Activated CD8-positive, alpha-beta memory T cell treated with anti-CD3 and anti-CD28 coated beads for 36 hours (primary cell): Measurements from ENCODE around the gene NBAS. TPM values are rescaled to one million over a fixed set of nuclear protein-coding genes. Genes with fewer than 3 reads are reported as not detected.
"Not testable (repeated sequence)": the region's sequence is repeated elsewhere in the genome, so short reads cannot be mapped to it uniquely, and the experiment has no call there.

Experiments used
- CTCF ChIA-PET: fragments of 350-600 bp; sonication (Branson Sonifier 250); formaldehyde crosslinking; loops from one replicate; lab custom pipeline; 2021; ENCODE audit warnings: antibody characterized with exemption; lab: Charles Lee
- POLR2A ChIA-PET: fragments of 350-600 bp; sonication (Branson Sonifier 250); formaldehyde crosslinking; loops from one replicate; lab custom pipeline; 2021; ENCODE audit warnings: antibody characterized with exemption; lab: Charles Lee
- total RNA-seq, 2 experiments: library from RNA; stranded (reverse); gene quantifications; one replicate each; pipeline ENCODE4 v1.2.3, GENCODE V29; 2021

The NBAS gene
- total RNA-seq, 2 experiments from 2014 or later: 34.7 to 37.1 TPM

DNA sequence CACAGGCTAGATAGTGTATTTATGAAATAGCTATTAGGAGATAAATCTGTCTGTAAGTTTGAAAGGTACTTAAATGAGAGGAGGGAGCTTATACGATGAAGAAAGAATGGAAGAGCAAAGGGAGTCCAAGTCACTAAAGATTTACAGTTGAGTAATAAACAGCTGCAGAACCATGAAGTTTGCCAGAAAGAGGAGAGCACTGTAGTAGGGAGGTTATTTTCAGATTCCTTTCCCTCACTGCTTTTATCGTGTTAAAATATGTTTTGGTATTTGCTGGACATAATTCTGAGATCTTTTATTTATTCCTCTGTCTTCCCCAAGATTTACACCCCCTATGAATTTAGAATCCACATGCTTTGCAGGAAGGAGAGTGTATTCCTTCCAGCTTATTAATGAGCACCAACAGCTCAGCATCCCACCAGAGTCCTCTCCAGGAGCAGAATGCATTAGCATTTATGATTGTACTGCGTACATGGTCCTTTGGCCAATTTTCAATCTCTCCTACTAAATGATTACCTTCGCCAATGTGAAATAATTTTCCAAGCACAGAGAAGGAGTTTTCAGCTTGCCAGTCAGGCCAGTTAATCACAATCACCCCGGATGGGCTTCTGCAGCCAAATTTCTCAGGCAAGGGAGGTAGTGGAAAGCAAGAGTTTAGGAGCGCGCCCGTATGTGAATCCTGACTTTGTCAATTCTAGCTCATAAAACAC is 297.0 kb downstream of the NBAS start:
- CTCF ChIA-PET: no interaction called here

DNA sequence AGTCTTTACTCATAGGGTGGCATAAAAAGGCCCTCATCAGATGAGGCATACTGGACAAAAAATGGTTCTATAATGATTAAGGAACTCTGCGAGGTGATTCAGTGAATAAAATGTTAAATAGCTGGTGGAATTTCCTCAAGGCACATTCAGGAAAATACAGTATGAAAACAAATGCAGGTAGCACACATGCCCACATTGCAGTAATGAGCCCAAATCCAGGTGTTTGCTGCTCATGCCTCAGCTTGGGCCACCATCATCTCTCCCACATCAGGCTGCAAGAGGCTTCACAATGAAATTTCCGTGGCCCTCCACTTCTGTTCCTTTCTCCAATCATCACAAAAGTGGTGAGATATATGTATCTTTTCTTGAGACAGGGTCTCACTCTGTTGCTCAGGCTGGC is 298.3 kb downstream of the NBAS start:
- POLR2A ChIA-PET: no interaction called here
- CTCF ChIA-PET: no interaction called here

More for the DNA sequence above, 297.0 kb downstream of the NBAS start:
- POLR2A ChIA-PET: no interaction called here

DNA sequence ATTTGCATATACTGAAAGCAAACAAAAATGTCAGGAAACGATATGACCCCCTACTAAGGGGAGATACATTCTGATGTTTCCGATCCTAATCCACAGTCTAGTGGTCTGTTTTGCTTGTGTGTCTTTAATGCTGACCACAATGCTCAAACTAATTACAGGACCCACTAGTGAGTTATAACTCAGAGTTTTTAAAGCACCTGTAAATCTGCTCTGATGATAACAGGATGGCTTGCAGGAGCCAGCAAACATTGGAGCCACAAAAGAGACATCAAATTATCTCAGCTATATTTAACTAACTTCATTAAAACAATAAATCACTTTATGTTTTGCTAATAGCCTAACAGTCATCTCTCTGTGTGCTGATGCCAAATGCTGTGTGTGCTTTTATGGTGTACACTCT is 300.3 kb downstream of the NBAS start:
- POLR2A ChIA-PET: no interaction called here
- CTCF ChIA-PET: no interaction called here

DNA sequence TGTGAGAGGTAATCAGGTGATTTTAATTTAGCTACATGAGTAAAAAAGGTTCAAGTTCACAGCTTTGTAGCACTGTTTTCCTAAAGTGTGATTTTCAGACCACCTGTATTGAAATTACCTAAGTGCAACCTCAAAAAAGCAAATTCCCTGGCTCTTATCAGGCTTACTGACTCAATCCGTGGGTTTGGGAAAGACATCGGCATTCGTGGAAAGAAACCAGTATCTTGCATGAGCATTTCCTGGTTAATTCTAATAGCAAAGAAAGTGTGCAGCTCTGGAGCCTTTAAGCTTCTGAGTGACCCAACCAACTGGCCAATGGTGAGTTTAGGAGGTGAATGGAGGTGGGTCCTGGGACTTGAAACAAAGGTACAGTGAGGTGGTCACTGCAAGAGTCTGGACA is 300.9 kb downstream of the NBAS start:
- CTCF ChIA-PET: no interaction called here
- POLR2A ChIA-PET: no interaction called here

DNA sequence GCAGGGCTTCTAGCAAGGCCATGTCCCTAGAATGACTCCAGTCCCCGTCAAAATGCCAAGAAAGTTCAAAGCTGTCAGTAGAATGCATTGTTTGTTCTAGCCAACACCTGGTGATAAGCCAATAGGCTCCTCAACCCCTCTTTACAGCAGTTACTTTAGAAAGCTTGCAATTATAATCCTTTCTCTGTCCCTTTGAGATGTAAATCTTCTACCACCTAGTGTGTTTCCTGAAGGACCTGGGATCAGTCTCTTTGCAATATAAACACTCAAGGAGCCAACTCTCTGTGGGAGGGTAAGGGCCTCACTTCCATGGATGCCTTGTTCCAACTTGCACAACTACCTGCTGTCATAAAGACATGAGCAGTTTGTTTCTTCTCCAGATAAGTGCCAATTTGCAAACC is 301.8 kb downstream of the NBAS start:
- CTCF ChIA-PET: no interaction called here
- POLR2A ChIA-PET: no interaction called here

DNA sequence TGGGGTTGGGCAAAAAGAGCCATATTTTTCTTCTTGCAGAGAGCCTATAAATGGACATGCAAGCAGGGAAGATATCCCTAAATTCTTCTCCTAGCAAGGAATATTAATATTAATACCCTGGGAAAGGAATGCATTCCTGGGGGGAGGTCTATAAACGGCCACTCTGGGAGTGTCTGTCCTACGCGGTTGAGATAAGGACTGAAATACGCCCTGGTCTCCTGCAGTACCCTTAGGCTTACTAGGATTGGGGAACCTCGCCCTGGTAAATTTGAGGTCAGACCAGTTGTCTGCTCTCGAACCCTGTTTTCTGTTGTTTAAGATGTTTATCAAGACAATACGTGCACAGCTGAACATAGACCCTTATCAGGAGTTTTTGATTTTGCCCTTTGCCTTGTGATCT is 302.7 kb downstream of the NBAS start:
- CTCF ChIA-PET, POLR2A ChIA-PET: not testable (repeated sequence)

DNA sequence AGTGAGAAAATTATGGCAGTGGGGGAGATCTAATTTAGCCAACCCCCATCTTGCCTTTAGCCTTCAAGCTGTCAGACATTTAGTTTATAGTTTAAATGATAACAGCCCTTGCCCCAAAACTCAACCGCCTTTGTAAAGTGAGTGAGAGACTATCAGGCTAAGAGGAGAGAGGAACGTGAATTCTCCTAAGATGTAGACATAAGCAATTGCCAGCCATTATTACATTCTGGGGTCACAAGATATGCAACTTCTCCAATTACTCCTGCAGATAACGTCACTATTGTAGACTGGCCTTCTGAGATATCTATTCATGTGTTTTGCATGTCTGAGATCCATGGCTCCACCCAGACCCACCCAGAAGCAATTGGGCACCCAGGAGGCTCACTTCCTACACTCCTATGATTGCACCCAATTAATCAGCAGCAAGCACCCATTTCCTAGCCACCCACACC is 307.3 kb downstream of the NBAS start:
- CTCF ChIA-PET: no interaction called here
- POLR2A ChIA-PET: no interaction called here

DNA sequence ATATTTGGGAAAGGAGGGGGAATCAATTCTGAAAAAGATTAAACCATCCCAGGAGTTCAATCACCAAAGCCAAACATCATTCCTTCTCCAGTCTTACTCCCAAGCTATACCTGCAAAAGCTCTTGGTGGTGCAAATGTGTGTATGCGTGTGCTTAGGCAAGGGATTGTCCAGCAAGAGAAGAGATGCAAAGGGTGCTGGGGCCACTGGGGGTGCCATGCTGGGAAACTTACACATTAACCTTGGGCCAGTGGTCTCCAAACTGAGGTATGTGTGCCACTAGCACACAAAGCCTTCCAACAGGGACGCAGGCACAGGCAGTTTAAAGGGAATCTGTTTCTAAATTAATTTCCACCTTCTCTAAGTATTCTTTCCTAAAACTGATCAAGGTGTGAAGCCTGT is 307.9 kb downstream of the NBAS start:
- ChIA-PET POLR2A (no interaction called here), CTCF (no interaction called here)

DNA sequence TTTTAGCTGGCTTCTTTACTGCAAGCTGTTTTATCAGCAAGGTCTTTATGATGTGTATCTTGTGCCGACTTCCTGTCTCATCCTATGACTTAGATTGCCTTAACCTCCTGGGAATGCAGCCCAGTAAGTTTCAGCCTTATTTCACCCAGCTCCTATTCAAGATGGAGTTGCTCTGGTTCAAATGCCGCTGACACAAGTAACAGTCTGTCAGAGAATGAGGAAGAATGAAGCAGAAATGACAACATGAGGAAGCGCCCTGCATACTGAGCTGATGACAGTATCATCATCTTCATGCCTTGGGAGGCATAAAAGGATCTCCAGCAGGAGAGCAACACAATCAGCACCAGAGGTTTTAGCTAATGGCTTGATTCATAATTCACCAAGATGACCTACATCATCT is 309.4 kb downstream of the NBAS start:
- ChIA-PET POLR2A (no interaction called here), CTCF (no interaction called here)

DNA sequence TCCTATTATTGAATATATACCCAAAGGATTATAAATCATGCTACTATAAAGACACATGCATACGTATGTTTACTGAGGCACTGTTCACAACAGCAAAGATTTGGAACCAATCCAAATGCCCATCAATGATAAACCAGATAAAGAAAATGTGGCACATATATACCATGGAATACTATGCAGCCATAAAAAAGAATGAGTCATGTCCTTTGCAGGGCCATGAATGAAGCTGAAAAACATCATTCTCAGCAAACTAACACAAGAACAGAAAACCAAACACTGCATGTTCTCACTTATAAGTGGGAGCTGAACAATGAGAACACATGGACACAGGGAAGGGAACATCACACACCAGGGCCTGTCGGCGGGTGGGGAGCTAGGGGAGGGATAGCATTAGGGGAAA is 310.2 kb downstream of the NBAS start:
- CTCF ChIA-PET, POLR2A ChIA-PET: not testable (repeated sequence)

DNA sequence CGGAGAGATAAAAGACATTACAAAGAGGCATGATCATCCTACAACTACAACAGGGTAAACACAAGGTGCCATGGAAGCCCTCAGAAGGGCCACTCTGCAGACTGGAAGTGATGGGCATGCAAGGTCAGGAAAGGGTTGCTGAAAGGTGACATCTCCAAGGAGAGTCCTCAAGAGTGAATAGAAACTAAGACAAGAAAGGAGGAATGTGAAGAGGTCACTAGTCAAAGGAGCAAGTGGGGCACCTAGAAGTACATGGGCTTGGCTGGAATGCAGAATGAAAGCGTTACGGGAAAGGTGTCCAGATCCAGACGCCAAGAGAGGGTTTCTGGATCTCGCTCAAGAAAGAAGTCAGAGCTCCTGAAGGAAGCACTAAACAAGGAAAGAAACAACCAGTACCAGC is 314.3 kb downstream of the NBAS start:
- CTCF ChIA-PET: no interaction called here
- POLR2A ChIA-PET: no interaction called here

DNA sequence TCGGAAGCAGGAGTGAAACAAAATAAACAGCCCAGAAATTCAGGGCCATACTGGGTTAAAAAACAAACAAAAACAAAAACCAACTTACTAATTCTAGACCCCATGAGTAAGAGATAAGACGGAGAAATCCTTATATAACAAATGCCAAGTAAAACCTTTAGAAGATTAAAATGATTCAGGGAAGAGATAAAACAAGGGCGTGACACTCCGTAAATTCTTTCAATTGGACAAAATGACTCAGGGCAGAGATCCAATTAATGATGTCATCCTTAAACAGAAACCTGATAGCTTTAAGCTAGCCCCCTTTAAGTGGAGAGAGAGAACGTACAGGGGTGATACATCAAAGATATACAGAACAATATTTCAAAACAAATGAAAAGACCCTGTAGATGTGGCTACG is 317.4 kb downstream of the NBAS start:
- ChIA-PET POLR2A (no interaction called here), CTCF (no interaction called here)

DNA sequence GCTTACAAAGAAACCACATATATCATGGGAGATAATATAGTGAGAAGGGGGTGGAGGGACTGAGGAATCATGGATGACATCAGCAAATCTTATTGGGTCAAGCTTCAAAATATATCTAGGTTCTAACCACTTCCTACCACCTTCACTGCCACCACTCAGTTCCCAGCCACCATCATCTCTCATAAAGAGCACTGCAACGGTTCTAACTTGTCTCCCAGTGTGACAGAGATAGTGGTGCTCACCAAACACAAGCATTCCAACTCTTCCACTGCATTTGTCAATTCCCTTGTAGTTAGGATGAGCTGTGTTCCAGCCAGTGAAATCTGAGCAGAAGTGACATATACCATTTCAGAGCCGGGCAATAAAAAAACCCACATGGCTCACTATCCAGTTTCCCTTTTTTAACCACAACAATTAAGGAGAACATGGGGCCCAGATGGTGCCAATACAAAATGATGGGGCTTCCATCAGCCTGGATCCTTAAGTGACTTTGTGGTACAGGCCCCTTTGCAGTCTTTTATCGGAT is 318.1 kb downstream of the NBAS start:
- ChIA-PET POLR2A (no interaction called here), CTCF (no interaction called here)

DNA sequence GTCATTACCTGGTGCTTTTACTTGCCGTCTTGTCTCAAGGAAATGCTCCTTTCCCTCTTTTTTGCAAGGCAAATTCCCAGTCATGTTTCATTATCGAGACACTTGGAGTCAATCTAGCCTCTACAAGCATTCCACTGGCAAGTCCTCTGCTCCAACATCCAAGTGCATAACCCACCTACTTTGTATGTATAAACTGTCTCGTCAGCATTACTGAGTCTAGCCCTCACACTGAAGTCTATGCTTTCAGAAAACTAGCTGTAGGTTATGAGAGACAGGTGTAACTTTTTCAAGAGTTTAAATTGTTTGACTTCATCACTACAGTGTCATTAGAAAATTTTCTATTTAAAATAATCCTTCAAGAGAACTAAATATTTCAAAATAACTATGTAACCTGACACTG is 319.2 kb downstream of the NBAS start:
- ChIA-PET POLR2A (no interaction called here), CTCF (no interaction called here)

DNA sequence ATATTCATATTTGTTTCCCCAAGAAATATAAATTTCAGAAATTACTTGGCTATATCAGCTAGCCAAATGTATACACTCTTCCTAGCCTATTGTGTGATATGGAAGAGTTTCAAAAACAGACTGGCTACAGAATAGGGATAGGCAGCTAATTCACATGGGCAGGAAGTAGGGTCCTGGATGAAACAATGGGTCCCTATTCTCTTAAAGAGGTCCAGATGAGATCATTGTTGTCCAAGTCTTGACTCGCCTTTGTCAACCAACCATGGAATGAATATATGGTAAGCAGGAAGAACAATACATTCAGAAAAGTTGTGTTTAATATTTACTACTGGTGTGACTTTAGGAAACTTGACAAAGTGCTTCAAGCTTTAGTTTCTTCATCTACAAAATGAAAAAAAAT is 319.9 kb downstream of the NBAS start:
- CTCF ChIA-PET: interaction anchor here (1.0 kb wide), 1 partner anchor 336 kb away, joined by 3 read pairs; no protein-coding TSS in a partner anchor
- POLR2A ChIA-PET: no interaction called here

DNA sequence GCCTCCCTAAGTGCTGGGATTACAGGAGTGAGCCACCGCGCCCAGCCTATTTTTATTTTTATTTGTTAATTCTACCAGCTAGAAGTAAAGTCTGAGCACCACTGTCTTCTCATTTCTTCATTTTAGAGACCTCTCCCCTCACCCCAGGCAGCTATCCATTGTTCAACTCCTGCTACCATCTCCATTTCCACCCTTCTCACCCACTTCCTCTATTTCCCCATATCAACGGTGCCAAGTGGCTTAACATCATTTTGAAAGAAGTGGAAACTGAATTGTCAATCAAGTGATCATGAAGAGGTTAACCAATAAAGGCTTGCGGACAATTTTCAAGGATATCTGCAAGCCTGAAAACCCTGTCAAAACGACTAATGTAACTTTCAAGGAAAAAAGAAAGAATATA is 323.1 kb downstream of the NBAS start:
- POLR2A ChIA-PET: no interaction called here
- CTCF ChIA-PET: no interaction called here

DNA sequence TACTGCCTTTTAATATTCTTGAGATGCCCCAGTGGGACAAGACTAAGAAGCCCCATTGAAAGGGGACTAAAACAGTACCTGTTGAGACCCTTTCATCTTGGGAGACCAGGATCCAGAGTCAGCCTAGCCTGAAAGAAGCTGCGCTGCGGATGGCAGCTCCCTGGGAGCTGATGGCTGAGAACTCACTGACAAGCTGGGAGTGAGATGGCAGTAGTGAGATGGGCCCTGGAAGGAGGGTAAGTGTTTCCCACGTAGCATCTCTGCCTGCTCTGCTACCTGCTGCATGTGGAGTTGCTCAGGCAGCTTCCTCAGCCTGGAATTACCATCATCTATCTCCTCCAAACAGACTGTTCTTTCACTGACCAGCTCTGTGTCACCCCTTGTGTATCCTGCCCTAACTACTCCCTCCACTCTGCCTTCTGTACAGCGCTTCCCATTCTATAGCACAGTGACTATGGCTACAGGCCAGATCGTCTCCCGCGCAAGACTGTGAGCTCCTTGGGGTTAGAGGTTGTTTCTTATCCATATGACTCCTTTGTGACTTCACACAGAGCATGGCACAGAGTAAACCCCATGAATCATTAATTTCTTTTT is 330.4 kb downstream of the NBAS start:
- CTCF ChIA-PET: no interaction called here
- POLR2A ChIA-PET: no interaction called here

DNA sequence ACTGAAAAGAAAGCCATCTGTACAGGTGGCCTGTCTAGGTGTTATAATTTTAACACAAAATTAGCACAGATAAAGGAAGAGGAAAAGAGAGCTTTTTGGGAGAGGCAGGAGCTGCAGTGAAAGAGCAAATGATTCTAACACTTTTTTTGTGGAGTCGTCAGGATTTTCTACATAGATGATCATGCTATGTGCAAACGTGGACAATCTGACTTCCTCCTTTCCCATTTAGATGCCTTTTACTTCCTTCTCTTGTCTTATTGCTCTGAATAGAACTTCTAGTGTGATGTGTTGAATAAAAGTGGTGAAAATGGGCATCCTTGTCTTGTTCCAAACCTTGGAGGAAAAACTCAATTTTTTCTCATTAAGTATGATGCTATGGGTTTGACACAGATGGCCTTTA is 334.5 kb downstream of the NBAS start:
- ChIA-PET CTCF (no interaction called here), POLR2A (no interaction called here)

DNA sequence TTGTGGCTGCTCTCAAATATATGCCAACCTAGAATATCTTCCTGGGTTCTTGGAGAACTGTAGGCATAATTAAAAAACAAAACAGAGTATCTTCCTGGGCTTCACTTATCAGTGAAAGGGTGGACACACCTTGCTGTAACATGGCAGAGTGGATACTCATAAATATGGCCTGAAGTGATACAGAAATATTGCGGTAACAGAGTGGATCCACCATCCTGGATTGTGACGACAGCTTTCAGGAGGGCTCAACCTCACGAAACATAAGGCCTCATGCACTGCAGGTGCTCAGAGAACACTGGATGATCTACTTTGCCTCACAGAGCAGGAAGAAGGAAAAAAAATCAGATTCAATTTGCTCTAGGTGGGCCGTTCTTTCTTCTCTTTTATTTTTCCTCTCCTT is 336.0 kb downstream of the NBAS start:
- CTCF ChIA-PET: interaction anchor here (0.6 kb wide), 1 partner anchor 80 kb away, joined by 4 read pairs; no protein-coding TSS in a partner anchor
- POLR2A ChIA-PET: no interaction called here

DNA sequence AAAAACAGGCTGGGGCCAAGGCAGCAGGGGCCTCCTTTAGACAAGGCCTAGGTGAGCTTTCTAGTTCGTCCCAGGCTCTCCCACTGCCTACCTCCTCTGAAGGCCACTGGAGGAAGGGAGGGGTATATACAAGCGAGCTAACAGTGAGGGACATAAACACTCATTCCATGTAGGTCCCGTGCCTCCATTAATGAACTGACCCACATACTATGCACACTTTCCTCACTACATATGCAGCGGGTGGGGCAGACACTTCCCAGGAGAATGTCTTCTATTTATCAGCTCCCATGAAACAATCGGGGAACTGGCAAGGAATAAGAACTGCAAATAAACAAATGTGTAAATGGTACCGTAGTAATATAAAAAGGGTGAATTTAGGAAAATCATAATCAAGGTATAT is 336.5 kb downstream of the NBAS start:
- CTCF ChIA-PET: interaction anchor here (0.6 kb wide), 1 partner anchor 81 kb away, joined by 4 read pairs; no protein-coding TSS in a partner anchor
- POLR2A ChIA-PET: no interaction called here

DNA sequence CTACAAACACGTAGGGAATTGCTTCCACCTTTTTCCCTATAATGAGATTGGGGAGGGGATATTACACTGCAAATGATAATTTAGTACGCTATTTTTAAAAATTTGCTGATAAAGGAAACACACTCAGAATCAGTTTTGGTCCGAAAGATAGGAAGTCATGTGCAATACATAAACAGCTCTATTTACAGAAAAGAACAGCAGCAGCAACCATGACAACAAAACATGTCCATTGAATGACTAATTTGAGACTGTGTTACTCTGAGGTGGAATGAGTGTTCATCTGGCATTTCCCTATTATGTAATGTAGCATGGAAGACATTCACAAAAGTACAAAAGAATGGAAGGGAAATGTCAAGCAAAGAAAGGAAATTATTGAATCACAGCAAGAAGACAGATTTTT is 337.2 kb downstream of the NBAS start:
- ChIA-PET CTCF (no interaction called here), POLR2A (no interaction called here)
